Mesothelial cell of epicardium (in vitro differentiated cells): ENCODE data around the gene PCSK4. TPM values are rescaled to one million over a fixed set of nuclear protein-coding genes. Genes with fewer than 3 reads are reported as not detected.

Experiments
- DNase-seq, 2 experiments: peaks; one replicate each; pipeline ENCODE4 v3.0.0; 2021; ENCODE audit warnings: low spot score in 2 of 2; ENCODE audit not compliant: unreplicated experiment in 2 of 2
- H3K27ac Mint-ChIP-seq: 2 replicates; pipeline ENCODE4 v1.8.0; 2021; ENCODE audit warnings: mixed read lengths
- H3K27me3 Mint-ChIP-seq: 2 replicates; pipeline ENCODE4 v1.8.0; 2021; ENCODE audit warnings: low read depth, mixed read lengths
- H3K36me3 Mint-ChIP-seq: 2 replicates; pipeline ENCODE4 v1.8.0; 2021; ENCODE audit warnings: mixed read lengths
- H3K4me1 Mint-ChIP-seq: 2 replicates; pipeline ENCODE4 v1.8.0; 2021; ENCODE audit warnings: mixed read lengths
- H3K4me3 Mint-ChIP-seq: 2 replicates; pipeline ENCODE4 v1.8.0; 2021; ENCODE audit warnings: mild to moderate bottlenecking, moderate library complexity, mixed read lengths
- H3K9me3 Mint-ChIP-seq: 2 replicates; pipeline ENCODE4 v1.8.0; 2021; ENCODE audit warnings: mixed read lengths
- CTCF ChIP-seq: fragments of 200-600 bp; sonication (generic); IDR thresholded peaks from one replicate; pipeline ENCODE4 v1.5.0; 2021; ENCODE audit warnings: antibody characterized with exemption; ENCODE audit not compliant: unreplicated experiment
- total RNA-seq: library from RNA; stranded (reverse); gene quantifications from 3 replicates; pipeline ENCODE4 v1.2.1, GENCODE V29; 2021

Gene PCSK4
- total RNA-seq, 1 donor from 2014 or later = 22.6 TPM

- no peaks in the 10 kb centered on the region for H3K4me1 Mint-ChIP-seq
- no peaks in the 10 kb centered on the region for H3K9me3 Mint-ChIP-seq
- H3K36me3 Mint-ChIP-seq = no peaks in the 10 kb centered on the region
- H3K27ac Mint-ChIP-seq = no peak overlapping the region
- no peak for DNase-seq
- peaks cover 69% of the 10 kb centered on the region for H3K27me3 Mint-ChIP-seq
- H3K4me3 Mint-ChIP-seq = no peak overlapping the region
- TF ChIP-seq CTCF = no peak
Measured at GRCh38 chr19:1518471-1518870, 28.3 kb upstream of the PCSK4 start.

GRCh38 chr19:1516395-1516753 lies 26.2 kb upstream of the PCSK4 start:
- no peak overlapping the region for H3K4me3 Mint-ChIP-seq
- no peaks in the 10 kb centered on the region for H3K9me3 Mint-ChIP-seq
- H3K27ac Mint-ChIP-seq = no peak overlapping the region
- no peaks in the 10 kb centered on the region for H3K36me3 Mint-ChIP-seq
- TF ChIP-seq CTCF = no peak
- peaks cover 60% of the 10 kb centered on the region for H3K27me3 Mint-ChIP-seq
- DNase-seq = no peak
- no peaks in the 10 kb centered on the region for H3K4me1 Mint-ChIP-seq

- no peak for DNase-seq
- Mint-ChIP-seq H3K4me3 (no peak overlapping the region), H3K36me3 (no peaks in the 10 kb centered on the region), H3K27ac (no peak overlapping the region), H3K9me3 (no peaks in the 10 kb centered on the region), H3K4me1 (peaks cover 2% of the 10 kb centered on the region), H3K27me3 (peaks cover 63% of the 10 kb centered on the region)
- TF ChIP-seq CTCF = no peak
Measured at GRCh38 chr19:1514986-1515721, 25.0 kb upstream of the PCSK4 start.

GRCh38 chr19:1514295-1514661 lies 24.1 kb upstream of the PCSK4 start:
- Mint-ChIP-seq H3K4me3 (peak overlapping the region; percentile 28), H3K27ac (no peak overlapping the region), H3K4me1 (peaks cover 9% of the 10 kb centered on the region), H3K36me3 (no peaks in the 10 kb centered on the region), H3K9me3 (no peaks in the 10 kb centered on the region), H3K27me3 (peaks cover 65% of the 10 kb centered on the region)
- no peak for TF ChIP-seq CTCF
- no peak for DNase-seq

- H3K4me1 Mint-ChIP-seq = peaks cover 10% of the 10 kb centered on the region
- TF ChIP-seq CTCF = peak; percentile 63
- no peaks in the 10 kb centered on the region for H3K9me3 Mint-ChIP-seq
- peak in 1 of 2 experiments; percentile 61 for DNase-seq
- no peak overlapping the region for H3K27ac Mint-ChIP-seq
- H3K27me3 Mint-ChIP-seq = peaks cover 63% of the 10 kb centered on the region
- H3K36me3 Mint-ChIP-seq = no peaks in the 10 kb centered on the region
- H3K4me3 Mint-ChIP-seq = peak overlapping the region; percentile 28
Measured at GRCh38 chr19:1513499-1514294, 23.5 kb upstream of the PCSK4 start.
